ENCODE results near the gene RABGAP1L. TPM values are rescaled to one million over a fixed set of nuclear protein-coding genes. Genes with fewer than 3 reads are reported as not detected.

RABGAP1L gene
- total and polyA plus RNA-seq, 2 donors (not counting 3 experiments of a cell fraction or from before 2014, with no cell fraction given) = 6.4 to 22.2 TPM

- dilution Hi-C loops (cut with MboI; ENCODE audit: extremely low pct_ligation_motif_present, low sequenced_read_pairs) = no loop called here
- Histone ChIP-seq H3K9ac (replicated peaks; ENCODE audit: extremely low read depth, insufficient read depth, low read length) (no peak overlapping the region), H2AFZ (ENCODE audit: low read depth, low read length) (no peak overlapping the region), H3K27me3 (ENCODE audit: control insufficient read depth in 2 of 2, insufficient read depth in 2 of 2, low read length in 2 of 2) (no peaks in the 10 kb centered on the region), H3K4me2 (ENCODE audit: insufficient read depth, low read length) (no peak overlapping the region), H3K9me1 (replicated peaks; ENCODE audit: control insufficient read depth, extremely low read depth, insufficient read depth, low read length) (no peaks in the 10 kb centered on the region), H3K27ac (ENCODE audit: insufficient read depth, low read depth, low read length) (no peak overlapping the region), H3K9me3 (replicated peaks; ENCODE audit: control insufficient read depth, insufficient read depth, low read length) (no peaks in the 10 kb centered on the region), H4K20me1 (replicated peaks; ENCODE audit: control insufficient read depth, extremely low read depth, insufficient read depth, low read length) (no peaks in the 10 kb centered on the region), H3K4me1 (ENCODE audit: control insufficient read depth, extremely low read depth, insufficient read depth, low read length) (no peaks in the 10 kb centered on the region), H3K79me2 (ENCODE audit: control insufficient read depth, insufficient read depth, low read length) (no peaks in the 10 kb centered on the region), H3K4me3 (replicated peaks in 1 of 3; ENCODE audit: insufficient read depth in 1 of 3, low read depth in 1 of 3, low read length in 3 of 3) (no peak overlapping the region), H3K36me3 (ENCODE audit: control insufficient read depth in 2 of 2, extremely low read depth in 1 of 2, insufficient read depth in 2 of 2, low read length in 2 of 2) (no peaks in the 10 kb centered on the region)
- no peak for TF ChIP-seq GATA2 (IDR thresholded peaks at IDR 0.05; ENCODE audit: insufficient read depth, insufficient read length, low read depth, low read length)
- TF ChIP-seq JUN (IDR thresholded peaks at IDR 0.05; ENCODE audit: borderline replicate concordance, insufficient read depth, insufficient read length, low read depth) = no peak
- no peak for TF ChIP-seq FOS (IDR thresholded peaks at IDR 0.05; ENCODE audit: borderline replicate concordance, insufficient read depth, low read length)
- TF ChIP-seq, protein P1, sequence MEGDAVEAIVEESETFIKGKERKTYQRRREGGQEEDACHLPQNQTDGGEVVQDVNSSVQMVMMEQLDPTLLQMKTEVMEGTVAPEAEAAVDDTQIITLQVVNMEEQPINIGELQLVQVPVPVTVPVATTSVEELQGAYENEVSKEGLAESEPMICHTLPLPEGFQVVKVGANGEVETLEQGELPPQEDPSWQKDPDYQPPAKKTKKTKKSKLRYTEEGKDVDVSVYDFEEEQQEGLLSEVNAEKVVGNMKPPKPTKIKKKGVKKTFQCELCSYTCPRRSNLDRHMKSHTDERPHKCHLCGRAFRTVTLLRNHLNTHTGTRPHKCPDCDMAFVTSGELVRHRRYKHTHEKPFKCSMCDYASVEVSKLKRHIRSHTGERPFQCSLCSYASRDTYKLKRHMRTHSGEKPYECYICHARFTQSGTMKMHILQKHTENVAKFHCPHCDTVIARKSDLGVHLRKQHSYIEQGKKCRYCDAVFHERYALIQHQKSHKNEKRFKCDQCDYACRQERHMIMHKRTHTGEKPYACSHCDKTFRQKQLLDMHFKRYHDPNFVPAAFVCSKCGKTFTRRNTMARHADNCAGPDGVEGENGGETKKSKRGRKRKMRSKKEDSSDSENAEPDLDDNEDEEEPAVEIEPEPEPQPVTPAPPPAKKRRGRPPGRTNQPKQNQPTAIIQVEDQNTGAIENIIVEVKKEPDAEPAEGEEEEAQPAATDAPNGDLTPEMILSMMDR (IDR thresholded peaks at IDR 0.05; ENCODE audit: extremely low read depth in 1 of 2, insufficient read depth in 1 of 2, low read depth in 1 of 2, low read length in 2 of 2) = no peak
- TF ChIP-seq POLR2A (IDR thresholded peaks at IDR 0.05; ENCODE audit: low read depth, low read length) = no peak
- TF ChIP-seq MAX (IDR thresholded peaks at IDR 0.05; ENCODE audit: insufficient read depth, insufficient read length) = no peak
- TF ChIP-seq MYC (IDR thresholded peaks at IDR 0.05; ENCODE audit: low read depth, low read length) = no peak
- no peak for TF ChIP-seq POLR2AphosphoS5 (IDR thresholded peaks at IDR 0.05; ENCODE audit: insufficient read depth, low read depth, low read length)
- TF ChIP-seq EZH2 (IDR thresholded peaks at IDR 0.05; ENCODE audit: borderline replicate concordance, low read depth, low read length, severe bottlenecking) = no peak
- FAIRE-seq (no peak), DNase-seq (ENCODE audit: low read depth, low spot score) (no peak)
- intact Hi-C loops (cut with micrococcal nuclease) = no loop called here
- CTCF ChIA-PET = interaction anchor here (0.7 to 0.9 kb wide), 2 partner anchors 10 to 26 kb away, joined by 3 read pairs; no protein-coding TSS in a partner anchor
- POLR2A ChIA-PET = no interaction called here
- BruUV-seq (replicated peaks) = no TSS peak
Observed at GRCh38 chr1:174957829-174958228, 798.5 kb downstream of the RABGAP1L start.

All from endothelial cell of umbilical vein (primary cell).